Activated naive CD8-positive, alpha-beta T cell (primary cell): ENCODE results near the gene GSTM4.

ENCODE experiments used
- H3K27ac Mint-ChIP-seq: one replicate; pipeline ENCODE4 v1.8.0; 2021; ENCODE audit warnings: mixed read lengths
- H3K27me3 Mint-ChIP-seq: one replicate; pipeline ENCODE4 v1.8.0; 2021; ENCODE audit warnings: mixed read lengths
- H3K36me3 Mint-ChIP-seq: one replicate; pipeline ENCODE4 v1.8.0; 2021; ENCODE audit warnings: mixed read lengths
- H3K4me1 Mint-ChIP-seq: one replicate; pipeline ENCODE4 v1.8.0; 2021; ENCODE audit warnings: low read depth, mixed read lengths
- H3K4me3 Mint-ChIP-seq: one replicate; pipeline ENCODE4 v1.8.0; 2021; ENCODE audit warnings: mild to moderate bottlenecking, mixed read lengths
- H3K9me3 Mint-ChIP-seq: one replicate; pipeline ENCODE4 v1.8.0; 2021; ENCODE audit warnings: low read depth, mixed read lengths

Gene GSTM4

DNA sequence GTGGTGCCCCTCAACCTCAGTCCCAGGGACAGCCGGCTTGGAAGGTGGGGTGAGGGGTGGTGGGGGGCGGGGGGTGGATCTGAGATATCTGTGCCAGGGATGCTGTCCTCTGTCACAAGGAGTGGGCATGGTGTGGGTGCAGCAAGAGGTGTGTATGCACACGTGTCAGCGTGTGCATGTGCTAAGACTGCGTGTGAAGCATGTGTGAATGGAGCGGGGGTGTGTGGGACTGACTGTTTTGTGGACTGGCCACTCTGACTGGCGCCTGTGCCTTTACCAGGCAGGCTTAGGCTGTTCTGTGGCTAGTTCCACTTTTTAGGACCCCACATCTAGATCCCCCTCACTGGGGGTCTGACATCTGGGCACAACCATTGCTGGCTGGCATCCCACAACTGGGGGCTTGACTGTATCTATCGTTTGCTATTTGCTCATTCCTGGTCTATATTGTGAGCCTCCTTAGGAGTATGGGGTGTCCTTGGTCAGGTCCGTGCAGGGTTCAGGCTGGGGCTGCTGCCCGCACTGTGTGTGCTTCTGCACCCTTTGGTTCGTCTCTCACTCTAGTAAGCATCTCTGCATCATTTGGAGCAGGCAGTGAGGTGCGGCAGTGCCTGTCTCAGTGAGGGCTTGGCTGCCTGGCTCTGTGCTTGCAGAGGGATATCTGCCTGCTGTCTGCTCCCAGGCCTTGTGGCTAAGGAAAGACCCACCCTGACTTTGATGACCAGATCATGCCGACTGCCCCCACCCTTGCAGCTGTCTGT lies 34.3 kb upstream of the GSTM4 start:
- H3K27me3 Mint-ChIP-seq: no peaks in the 10 kb centered on the region
- H3K27ac Mint-ChIP-seq: peak overlapping the region; percentile 74
- H3K9me3 Mint-ChIP-seq: no peaks in the 10 kb centered on the region
- peak overlapping the region; percentile 98 for H3K4me3 Mint-ChIP-seq
- no peaks in the 10 kb centered on the region for H3K36me3 Mint-ChIP-seq
- peaks cover 53% of the 10 kb centered on the region for H3K4me1 Mint-ChIP-seq

DNA sequence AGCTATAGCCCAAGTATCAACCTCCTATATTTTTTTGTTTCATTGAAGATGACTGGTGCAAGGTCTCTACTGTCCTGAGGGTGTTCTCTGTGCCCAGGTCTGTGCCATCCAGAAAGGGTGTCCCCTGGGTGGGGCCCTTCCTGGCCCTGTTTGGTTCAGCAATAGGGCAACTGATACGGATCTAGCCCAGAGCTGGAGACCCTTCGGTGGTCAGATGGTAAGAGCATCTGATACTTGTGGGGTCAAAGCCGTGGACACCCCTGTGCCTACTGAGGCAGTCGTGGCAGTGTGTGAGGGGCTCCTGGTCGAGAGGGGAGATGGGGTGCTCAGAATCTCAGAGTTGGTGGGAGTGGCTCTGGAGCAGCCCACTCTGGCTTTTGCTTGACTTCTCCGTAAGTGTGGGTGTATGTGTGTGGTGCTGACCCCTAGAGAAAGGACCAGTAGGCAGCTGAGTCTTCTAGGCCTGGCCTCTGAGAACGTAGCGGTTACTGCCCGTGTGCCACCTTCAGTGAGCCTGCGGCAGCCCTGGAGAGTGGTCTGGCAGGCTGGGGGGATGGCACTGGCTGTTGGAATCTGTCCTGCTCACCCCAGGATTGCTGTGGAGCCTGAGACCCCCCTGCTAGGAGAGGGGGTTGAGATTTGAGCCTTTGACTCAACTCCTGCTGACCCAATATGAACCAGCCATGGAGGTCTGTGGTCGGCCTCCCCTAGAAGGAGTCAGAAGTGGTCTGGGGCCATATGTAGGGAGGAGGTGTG lies 33.6 kb upstream of the GSTM4 start:
- Mint-ChIP-seq H3K4me1 (peaks cover 46% of the 10 kb centered on the region), H3K4me3 (peak overlapping the region; percentile 98), H3K27ac (peak overlapping the region; percentile 74), H3K9me3 (no peaks in the 10 kb centered on the region), H3K36me3 (no peaks in the 10 kb centered on the region), H3K27me3 (no peaks in the 10 kb centered on the region)

DNA sequence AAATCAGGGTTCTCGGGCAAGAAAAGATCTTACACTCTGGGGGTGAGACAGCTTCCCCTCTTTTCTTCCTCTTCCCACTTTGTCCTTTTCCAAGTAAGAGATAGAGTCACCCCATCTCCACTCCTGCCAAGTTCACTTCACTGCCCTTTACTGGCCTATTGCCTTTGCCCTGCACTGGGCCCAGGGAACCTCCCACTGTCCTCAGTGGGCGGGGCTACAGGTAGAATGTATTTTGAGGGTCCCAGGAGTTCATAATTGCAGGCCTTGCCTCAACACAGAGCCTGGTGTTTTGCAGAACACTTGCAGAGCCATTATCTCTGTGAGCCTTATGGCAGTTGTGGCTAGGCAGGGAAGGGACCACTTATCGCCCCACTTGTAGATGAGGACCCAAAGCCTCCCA lies 33.0 kb upstream of the GSTM4 start:
- Mint-ChIP-seq H3K4me1 (peaks cover 42% of the 10 kb centered on the region), H3K27me3 (no peaks in the 10 kb centered on the region), H3K4me3 (peak overlapping the region; percentile 98), H3K36me3 (no peaks in the 10 kb centered on the region), H3K9me3 (no peaks in the 10 kb centered on the region), H3K27ac (peak overlapping the region; percentile 74)

DNA sequence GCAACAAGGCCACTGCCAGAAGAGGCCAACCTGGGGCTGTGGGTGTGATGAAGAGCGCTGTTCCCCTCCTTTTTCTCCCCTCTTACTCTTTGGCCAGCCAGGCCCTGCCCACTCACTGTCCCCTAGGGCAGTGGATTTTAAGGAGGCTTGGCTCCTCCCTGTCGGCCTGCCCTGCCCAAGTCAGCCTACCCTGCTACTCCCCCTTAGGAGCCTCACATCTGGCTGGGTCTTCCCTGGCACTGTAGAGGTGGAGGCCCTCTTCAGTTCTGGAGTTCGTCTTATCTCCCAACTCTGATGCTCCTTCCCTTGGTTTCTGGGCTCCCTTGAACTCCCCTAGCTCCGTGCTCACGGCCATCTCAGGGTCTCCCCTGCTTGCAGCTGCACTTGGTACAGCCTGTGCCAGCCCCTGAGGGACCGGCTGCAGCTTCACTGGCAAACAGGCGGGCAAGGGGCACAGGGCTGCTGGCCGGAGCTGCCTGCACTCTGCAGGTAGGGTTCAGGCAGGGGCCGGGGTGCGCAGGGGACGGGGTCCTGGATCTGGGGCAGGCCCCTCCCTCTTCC lies 32.2 kb upstream of the GSTM4 start:
- H3K4me1 Mint-ChIP-seq: peaks cover 40% of the 10 kb centered on the region
- no peaks in the 10 kb centered on the region for H3K9me3 Mint-ChIP-seq
- H3K27ac Mint-ChIP-seq: peak overlapping the region; percentile 62
- H3K4me3 Mint-ChIP-seq: peak overlapping the region; percentile 80
- H3K27me3 Mint-ChIP-seq: no peaks in the 10 kb centered on the region
- H3K36me3 Mint-ChIP-seq: no peaks in the 10 kb centered on the region

DNA sequence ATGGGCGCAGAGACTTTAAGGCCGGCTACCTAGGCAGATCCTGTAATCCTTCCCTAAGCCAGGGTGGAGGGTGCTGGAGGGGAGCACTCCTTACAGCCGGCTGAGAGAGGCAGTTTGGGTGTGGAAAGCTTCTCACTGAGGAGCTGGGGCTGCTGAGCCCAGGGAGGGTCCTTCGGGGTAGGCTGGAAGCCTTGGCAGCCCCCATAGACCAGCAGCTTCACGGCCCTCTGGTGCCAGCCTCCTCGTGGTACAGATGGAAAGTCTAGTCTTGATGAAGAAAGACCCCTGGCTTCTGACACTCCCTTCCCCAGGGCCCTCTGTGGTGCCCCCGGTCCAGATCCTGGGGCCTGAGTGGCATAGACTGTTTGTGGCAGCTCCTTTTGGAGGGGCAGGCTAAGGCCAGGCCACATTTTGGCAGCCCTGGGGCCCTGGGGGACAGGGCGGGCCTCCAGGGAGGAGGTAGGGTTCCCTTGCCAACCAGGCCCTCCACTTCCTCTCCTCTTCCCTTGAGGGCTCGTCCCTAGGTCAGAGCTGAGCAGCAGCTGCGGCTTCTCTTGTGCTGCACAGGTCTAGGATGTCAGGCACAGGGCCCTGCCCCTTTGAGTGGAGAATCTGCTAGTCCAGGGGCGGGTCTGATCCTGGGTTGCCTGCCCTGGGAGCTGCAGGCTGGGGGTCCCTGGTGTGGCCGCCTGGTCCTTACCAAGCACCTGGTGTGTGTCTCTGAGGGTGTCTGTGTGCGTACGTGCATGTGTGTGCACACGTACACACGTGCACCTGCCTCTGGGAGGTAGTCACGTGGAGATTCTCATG lies 31.5 kb upstream of the GSTM4 start:
- Mint-ChIP-seq H3K36me3 (no peaks in the 10 kb centered on the region), H3K9me3 (no peaks in the 10 kb centered on the region), H3K27ac (peak overlapping the region; percentile 54), H3K4me3 (peak overlapping the region; percentile 80), H3K27me3 (no peaks in the 10 kb centered on the region), H3K4me1 (peaks cover 33% of the 10 kb centered on the region)

DNA sequence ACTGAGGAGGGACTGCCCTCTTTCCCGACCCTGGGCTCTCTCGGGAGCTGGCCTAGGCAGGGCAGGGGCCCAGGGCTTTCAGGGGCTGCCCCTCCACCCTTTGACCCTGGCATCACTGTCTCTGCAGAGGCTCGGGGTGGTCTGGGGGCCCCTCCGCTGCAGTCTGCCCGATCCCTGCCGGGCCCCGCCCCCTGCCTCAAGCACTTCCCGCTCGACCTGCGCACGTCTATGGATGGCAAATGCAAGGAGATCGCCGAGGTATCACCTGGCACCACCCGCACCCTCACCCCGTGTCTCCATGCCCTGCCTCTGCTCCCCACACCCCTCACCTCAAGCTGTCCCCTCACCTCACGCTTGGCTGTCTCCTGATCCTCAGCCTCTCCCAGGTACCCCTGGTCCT lies 30.7 kb upstream of the GSTM4 start:
- H3K27ac Mint-ChIP-seq: peak overlapping the region; percentile 43
- peaks cover 33% of the 10 kb centered on the region for H3K4me1 Mint-ChIP-seq
- H3K36me3 Mint-ChIP-seq: no peaks in the 10 kb centered on the region
- no peaks in the 10 kb centered on the region for H3K9me3 Mint-ChIP-seq
- H3K27me3 Mint-ChIP-seq: no peaks in the 10 kb centered on the region
- no peak overlapping the region for H3K4me3 Mint-ChIP-seq

DNA sequence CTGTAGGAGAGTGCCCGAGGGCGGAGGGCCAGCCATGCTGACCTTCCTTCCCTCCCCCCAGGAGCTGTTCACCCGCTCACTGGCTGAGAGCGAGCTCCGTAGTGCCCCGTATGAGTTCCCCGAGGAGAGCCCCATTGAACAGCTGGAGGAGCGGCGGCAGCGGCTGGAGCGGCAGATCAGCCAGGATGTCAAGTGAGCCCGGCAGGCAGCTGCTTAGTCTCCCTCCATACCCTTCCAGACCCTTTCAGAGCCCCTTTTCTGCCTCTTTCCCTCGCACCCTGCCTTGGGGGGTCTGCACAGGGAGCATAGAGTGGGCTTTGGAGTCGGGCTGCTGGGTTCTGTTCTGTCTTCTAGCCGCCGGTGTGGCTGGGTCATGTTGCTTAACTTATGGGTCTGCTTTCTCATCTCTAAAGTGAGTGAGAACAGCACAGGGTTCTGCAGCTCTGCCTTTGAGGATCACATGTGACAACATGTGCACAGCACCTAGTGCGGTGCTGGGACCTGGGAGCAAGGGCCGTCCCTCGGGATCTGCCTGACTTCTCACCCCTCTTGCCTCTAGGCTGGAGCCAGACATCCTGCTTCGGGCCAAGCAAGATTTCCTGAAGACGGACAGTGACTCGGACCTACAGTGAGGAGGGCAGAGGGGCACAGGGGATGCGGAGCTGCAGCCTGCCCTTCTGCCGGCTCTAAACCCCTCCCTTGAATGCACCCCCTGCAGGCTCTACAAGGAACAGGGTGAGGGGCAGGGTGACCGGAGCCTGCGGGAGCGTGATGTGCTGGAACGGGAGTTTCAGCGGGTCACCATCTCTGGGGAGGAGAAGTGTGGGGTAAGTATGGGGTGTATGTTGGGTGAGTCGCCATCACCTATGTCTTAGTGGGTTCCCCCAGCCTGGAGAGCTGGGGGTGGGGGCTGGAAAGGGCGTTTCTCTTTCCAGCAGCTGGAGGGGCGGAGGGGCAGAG lies 30.0 kb upstream of the GSTM4 start:
- Mint-ChIP-seq H3K27me3 (no peaks in the 10 kb centered on the region), H3K9me3 (no peaks in the 10 kb centered on the region), H3K4me3 (no peak overlapping the region), H3K27ac (peak overlapping the region; percentile 43), H3K4me1 (peaks cover 33% of the 10 kb centered on the region), H3K36me3 (no peaks in the 10 kb centered on the region)

DNA sequence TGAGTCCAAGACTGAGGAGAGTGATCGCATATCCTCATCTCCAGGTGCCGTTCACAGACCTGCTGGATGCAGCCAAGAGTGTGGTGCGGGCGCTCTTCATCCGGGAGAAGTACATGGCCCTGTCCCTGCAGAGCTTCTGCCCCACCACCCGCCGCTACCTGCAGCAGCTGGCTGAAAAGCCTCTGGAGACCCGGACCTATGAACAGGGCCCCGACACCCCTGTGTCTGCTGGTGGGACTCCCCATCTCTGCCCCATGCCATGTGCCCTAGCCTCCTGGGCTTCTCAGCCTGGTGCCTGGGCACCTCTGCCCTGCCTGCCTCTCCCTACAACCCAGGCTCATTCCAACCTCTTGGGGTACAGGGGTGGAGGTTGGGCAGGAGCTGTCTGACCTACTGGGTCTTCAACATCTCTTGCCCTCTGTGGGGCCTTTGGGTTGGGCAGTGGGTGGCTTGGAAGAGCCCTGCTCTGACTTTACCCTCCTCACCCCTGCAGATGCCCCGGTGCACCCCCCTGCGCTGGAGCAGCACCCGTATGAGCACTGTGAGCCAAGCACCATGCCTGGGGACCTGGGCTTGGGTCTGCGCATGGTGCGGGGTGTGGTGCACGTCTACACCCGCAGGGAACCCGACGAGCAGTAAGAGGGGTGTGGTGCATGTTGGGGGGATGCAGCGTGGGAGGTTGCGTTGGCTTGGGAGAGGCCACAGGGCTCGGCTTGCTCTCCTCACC lies 29.1 kb upstream of the GSTM4 start:
- Mint-ChIP-seq H3K4me3 (no peak overlapping the region), H3K36me3 (peaks cover under 1% of the 10 kb centered on the region), H3K9me3 (no peaks in the 10 kb centered on the region), H3K27me3 (no peaks in the 10 kb centered on the region), H3K27ac (no peak overlapping the region), H3K4me1 (peaks cover 29% of the 10 kb centered on the region)

DNA sequence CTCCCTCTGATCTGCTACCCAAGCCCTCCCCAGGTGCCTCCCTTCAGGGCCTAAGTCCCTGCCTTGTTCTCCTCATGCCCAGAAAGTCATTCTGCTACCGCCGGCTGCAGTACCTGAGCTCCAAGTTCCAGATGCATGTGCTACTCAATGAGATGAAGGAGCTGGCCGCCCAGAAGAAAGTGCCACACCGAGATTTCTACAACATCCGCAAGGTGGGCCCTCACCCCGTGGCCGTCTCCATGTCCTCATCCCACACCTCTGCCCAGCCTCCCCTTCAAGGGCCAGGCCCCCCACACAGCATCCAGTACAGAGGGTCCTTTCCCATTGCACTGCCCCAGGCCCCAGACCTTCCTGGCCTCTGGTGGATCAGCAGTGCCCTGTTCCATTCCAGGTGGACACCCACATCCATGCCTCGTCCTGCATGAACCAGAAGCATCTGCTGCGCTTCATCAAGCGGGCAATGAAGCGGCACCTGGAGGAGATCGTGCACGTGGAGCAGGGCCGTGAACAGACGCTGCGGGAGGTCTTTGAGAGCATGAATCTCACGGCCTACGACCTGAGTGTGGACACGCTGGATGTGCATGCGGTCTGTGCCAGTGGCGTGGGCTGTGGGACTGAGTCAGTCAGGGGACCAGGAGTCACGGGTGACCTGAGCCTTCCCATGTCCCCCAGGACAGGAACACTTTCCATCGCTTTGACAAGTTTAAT lies 28.1 kb upstream of the GSTM4 start:
- Mint-ChIP-seq H3K27ac (peak overlapping the region; percentile 46), H3K4me3 (no peak overlapping the region), H3K9me3 (no peaks in the 10 kb centered on the region), H3K27me3 (no peaks in the 10 kb centered on the region), H3K4me1 (peaks cover 19% of the 10 kb centered on the region), H3K36me3 (peaks cover 2% of the 10 kb centered on the region)

DNA sequence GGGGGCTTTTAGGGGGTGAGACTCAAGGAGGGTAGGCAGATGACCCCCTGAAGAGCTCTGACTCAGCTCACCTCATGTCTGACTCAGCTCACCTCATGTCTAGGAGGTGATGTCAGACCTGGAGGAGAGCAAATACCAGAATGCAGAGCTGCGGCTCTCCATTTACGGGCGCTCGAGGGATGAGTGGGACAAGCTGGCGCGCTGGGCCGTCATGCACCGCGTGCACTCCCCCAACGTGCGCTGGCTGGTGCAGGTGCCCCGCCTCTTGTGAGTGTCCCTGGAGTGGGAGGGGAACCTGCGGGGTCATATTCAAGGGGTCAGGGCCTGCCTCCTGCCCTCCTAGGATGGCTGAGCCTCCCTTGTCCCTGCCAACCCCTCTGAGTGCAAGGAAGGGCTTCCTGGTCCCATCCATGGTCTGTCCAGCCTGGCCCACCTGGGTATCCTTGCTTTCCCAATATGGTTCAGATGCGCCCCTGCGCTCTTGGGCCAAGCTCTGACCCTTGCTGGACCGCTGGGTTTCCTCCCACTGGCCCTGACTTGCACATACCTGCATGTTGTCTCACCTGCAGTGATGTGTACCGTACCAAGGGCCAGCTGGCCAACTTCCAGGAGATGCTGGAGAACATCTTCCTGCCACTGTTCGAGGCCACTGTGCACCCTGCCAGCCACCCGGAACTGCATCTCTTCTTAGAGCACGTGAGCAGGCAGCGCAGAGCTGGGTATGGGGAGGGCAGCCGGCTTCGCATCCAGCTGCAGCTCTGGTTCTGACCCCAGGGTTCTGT lies 27.2 kb upstream of the GSTM4 start:
- Mint-ChIP-seq H3K9me3 (no peaks in the 10 kb centered on the region), H3K27ac (peak overlapping the region; percentile 46), H3K27me3 (no peaks in the 10 kb centered on the region), H3K4me1 (peaks cover 10% of the 10 kb centered on the region), H3K36me3 (peaks cover 2% of the 10 kb centered on the region), H3K4me3 (no peak overlapping the region)

DNA sequence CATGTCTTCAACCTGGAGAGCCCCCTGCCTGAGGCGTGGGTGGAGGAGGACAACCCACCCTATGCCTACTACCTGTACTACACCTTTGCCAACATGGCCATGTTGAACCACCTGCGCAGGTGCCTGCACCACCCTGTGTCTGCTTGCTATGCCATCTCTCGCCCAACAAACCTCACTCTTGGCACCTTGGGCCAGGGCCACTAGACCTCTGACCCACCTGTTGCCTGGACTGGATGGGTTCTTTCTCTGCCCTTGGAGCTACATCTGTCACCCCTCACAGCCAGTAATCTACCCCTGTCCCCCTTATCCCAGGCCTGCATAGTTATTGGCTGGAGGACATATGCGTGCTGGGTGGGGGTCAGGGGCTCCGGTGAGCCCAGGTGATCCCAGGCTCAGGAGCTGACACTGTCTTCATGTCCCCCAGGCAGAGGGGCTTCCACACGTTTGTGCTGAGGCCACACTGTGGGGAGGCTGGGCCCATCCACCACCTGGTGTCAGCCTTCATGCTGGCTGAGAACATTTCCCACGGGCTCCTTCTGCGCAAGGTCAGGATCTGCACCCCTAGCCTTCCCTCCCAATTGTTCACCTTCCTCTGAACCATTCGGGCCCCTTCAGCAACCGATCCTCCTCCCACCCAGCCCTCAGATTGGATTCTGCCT lies 26.4 kb upstream of the GSTM4 start:
- H3K9me3 Mint-ChIP-seq: no peaks in the 10 kb centered on the region
- H3K27me3 Mint-ChIP-seq: no peaks in the 10 kb centered on the region
- H3K4me3 Mint-ChIP-seq: no peak overlapping the region
- no peak overlapping the region for H3K27ac Mint-ChIP-seq
- H3K36me3 Mint-ChIP-seq: peaks cover 2% of the 10 kb centered on the region
- H3K4me1 Mint-ChIP-seq: peaks cover 8% of the 10 kb centered on the region
